BE2C (cell line): ENCODE results near the gene FKBP2.

Experiments used
- DNase-seq: peaks from one replicate; pipeline ENCODE4 v3.0.0-alpha.2; 2020
- H3K27me3 ChIP-seq: fragments of 250-450 bp; sonication (Bioruptor Pico); 2 replicates; pipeline ENCODE4 v1.5.1; 2020; ENCODE audit warnings: mild to moderate bottlenecking
- H3K36me3 ChIP-seq: fragments of 250-450 bp; sonication (Bioruptor Pico); 2 replicates; pipeline ENCODE4 v1.5.1; 2020; ENCODE audit warnings: mild to moderate bottlenecking
- H3K4me1 ChIP-seq: fragments of 250-450 bp; sonication (Bioruptor Pico); 2 replicates; pipeline ENCODE4 v1.5.1; 2020
- H3K4me3 ChIP-seq: 2 replicates; pipeline ENCODE4 v1.5.1; 2011; ENCODE audit warnings: low read depth, low read length
- H3K9me3 ChIP-seq: fragments of 250-450 bp; sonication (Bioruptor Pico); 2 replicates; pipeline ENCODE4 v1.5.1; 2020
- TF ChIP-seq, protein P1 (sequence below): IDR thresholded peaks from 2 replicates; pipeline ENCODE4 v1.5.1; 2012; ENCODE audit warnings: mild to moderate bottlenecking, low read depth, low read length

Gene FKBP2

DNA sequence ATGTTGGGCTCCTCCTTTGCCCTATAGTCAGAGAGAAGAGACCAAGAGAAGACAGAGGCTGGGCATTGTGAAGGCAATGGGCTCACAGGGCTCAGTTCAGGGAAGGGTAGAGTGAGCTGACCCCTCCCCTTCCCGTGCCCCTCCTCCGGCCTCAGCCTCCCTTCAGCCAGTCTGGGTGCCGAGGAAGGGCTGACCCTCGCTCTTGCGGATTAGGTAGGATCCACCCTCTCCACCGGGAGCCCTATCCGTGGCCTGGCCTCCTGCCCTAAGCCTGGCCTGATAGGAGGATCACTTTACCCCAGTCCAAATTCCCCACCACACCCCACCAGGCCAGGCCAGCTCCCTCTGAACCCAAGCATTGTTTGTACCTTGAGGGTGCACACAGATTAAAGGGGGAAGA is 7.7 kb downstream of the FKBP2 start:
- no peaks in the 10 kb centered on the region; the same call in 1 of the 2 replicates for H3K4me1 ChIP-seq
- TF ChIP-seq, protein P1, sequence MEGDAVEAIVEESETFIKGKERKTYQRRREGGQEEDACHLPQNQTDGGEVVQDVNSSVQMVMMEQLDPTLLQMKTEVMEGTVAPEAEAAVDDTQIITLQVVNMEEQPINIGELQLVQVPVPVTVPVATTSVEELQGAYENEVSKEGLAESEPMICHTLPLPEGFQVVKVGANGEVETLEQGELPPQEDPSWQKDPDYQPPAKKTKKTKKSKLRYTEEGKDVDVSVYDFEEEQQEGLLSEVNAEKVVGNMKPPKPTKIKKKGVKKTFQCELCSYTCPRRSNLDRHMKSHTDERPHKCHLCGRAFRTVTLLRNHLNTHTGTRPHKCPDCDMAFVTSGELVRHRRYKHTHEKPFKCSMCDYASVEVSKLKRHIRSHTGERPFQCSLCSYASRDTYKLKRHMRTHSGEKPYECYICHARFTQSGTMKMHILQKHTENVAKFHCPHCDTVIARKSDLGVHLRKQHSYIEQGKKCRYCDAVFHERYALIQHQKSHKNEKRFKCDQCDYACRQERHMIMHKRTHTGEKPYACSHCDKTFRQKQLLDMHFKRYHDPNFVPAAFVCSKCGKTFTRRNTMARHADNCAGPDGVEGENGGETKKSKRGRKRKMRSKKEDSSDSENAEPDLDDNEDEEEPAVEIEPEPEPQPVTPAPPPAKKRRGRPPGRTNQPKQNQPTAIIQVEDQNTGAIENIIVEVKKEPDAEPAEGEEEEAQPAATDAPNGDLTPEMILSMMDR, result no peak

DNA sequence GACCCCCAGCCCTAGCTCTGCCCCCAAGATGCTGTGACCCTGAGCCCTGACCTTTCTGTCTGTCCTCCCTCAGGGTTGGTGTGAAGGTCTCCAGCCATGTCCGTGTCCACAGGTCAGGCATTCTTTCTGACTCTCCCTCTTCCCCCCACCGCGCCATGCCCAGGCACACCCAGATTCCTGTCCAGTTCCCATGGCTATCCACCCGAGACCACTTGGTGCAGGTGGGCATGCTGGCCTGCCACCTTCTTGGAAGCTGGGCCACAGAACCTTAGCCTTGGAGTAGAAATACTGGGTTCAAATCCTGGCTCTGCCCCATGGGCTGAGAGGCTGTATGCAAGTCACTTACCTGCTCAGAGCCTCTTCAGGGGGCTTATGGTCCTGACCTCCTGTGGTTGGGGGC is 8.1 kb downstream of the FKBP2 start:
- Histone ChIP-seq H3K27me3 (no peaks in the 10 kb centered on the region), H3K9me3 (no peaks in the 10 kb centered on the region), H3K36me3 (no peaks in the 10 kb centered on the region), H3K4me3 (no peak overlapping the region), H3K4me1 (no peaks in the 10 kb centered on the region; the same call in 1 of the 2 replicates)
- TF ChIP-seq, protein P1, result no peak
- no peak for DNase-seq

More for the DNA sequence above, 7.7 kb downstream of the FKBP2 start:
- Histone ChIP-seq H3K36me3 (no peaks in the 10 kb centered on the region), H3K27me3 (no peaks in the 10 kb centered on the region), H3K4me3 (no peak overlapping the region), H3K9me3 (no peaks in the 10 kb centered on the region)
- DNase-seq, result no peak

DNA sequence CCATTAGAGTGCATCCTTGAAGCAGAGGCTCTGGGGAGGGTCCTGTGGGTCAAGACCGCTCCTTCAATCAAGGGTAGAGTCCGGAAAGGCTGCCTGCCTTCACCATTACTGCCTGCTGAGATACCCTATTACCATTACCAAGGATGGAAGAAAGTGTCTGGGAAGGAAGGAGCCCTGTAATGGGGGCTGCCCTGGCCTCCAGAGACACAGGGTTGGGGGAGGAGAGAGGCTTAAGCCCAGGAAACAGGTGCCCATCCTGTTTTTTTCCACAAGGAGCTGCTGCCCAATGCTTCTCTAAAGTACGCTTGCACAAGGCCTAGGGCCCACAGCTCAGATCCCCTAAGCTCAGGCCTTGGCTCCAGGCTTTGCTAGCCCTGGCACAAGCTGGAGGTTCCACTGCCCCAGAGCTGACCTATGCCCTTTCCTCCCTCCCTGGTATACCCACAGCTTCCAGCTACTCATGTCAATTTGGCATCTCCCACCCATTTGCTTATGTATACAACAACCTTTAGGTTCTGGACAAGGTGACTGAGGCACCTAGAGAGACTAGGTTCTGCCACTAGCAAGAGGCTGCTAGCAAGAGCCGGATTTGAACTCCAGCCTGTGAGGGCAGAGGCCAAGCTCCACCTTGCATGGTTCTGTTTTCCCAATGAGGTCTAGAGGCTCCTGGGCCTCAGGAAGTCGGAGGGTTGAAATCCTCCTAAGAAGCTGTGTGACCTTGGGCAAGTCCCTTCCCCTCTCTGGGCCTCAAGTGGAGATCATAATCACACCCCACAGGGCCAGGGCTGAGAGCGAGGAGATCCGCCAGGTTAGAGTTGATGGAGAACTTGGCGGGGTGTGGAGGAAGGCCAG is 8.9 kb downstream of the FKBP2 start:
- Histone ChIP-seq H3K4me1 (no peaks in the 10 kb centered on the region; the same call in 1 of the 2 replicates), H3K27me3 (no peaks in the 10 kb centered on the region), H3K9me3 (no peaks in the 10 kb centered on the region), H3K4me3 (no peak overlapping the region), H3K36me3 (no peaks in the 10 kb centered on the region)
- TF ChIP-seq, protein P1, result no peak
- DNase-seq, result no peak

DNA sequence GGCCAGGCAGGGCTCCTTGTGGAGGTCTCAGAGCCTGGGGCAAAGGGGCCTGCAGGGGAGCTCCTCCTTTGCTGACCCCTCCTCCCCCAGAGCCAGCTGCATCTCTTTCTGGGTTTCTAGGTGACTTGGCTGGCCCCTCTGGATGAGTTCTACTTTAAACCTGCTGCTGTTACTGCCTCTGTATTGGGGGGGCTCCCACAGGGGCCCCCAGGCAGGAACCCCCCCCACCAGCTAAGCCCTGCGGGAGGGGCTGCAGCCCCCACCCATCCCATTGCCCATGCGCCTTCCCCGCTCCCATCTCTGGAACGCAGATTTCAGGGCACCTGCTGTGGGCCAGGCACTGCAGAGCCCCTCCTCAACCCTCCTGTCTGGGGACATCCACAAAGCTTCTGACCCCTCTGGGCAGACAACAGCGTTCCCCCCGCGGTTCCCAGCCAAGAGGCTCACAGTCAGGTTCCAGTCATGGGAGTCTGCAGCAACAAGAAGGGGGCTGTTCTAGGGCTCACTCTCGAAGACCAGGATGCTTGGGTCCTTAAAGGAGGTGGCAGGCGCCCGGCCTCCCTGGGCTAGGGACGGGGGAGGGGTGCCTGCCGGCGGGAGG is 9.6 kb downstream of the FKBP2 start:
- Histone ChIP-seq H3K4me3 (peak overlapping the region; percentile 49), H3K9me3 (no peaks in the 10 kb centered on the region), H3K4me1 (no peaks in the 10 kb centered on the region; the same call in 1 of the 2 replicates), H3K36me3 (no peaks in the 10 kb centered on the region), H3K27me3 (no peaks in the 10 kb centered on the region)
- no peak for DNase-seq
- TF ChIP-seq, protein P1, result no peak

DNA sequence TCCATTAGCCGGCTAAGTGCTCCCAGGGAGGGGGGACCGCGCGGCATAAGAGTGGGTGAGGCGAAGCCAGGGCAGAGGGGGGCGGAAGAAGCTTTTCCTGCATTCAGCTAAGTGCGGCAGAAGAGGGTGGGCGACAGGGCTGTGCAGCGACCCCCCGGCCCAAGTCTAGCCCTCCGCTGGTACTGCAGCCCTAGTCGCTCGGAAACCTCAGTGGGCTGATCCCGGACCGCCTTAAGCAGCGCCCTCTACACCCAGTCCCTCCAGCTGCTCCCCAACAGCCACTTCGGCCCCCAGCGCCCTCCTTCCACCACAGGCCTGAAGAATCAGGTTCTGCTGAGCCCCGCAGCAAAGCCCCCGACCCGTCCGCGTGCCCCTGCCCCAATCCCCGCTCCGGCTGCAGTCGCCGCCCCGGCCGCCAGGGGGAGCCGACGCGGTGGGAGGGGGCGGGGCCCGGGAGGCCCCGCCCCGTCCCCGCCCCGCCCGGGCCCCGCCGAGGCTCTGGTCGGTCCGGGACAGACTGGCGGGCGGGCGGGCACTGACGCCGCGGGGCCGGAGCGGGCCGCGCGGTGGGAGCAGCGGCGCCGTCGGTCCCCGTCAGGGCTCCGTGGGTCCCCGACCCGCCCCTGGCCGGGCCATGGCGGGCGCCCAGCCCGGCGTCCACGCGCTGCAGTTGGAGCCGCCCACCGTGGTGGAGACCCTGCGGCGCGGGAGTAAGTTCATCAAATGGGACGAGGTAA is 10.3 kb downstream of the FKBP2 start, which contains the start of gene PLCB3:
Gene PLCB3 (plus strand): TSS at position 515 of the 737 bp plus-strand sequence. CDS start 120 bp downstream, at position 635.
- H3K9me3 ChIP-seq, result no peaks in the 10 kb centered on the region
- H3K36me3 ChIP-seq, result no peaks in the 10 kb centered on the region
- H3K27me3 ChIP-seq, result no peaks in the 10 kb centered on the region
- H3K4me1 ChIP-seq, result no peaks in the 10 kb centered on the region; the same call in 1 of the 2 replicates
- peak within 1 kb of the TSS; percentile 70 for H3K4me3 ChIP-seq
- DNase-seq, result peak; percentile 55
- TF ChIP-seq, protein P1, result peak; percentile 32; the same call in 1 of the 2 replicates
